IMR-90 (cell line): ENCODE measurements around the gene MLYCD. TPM values are rescaled to one million over a fixed set of nuclear protein-coding genes. Genes with fewer than 3 reads are reported as not detected.

Experiments
- ATAC-seq: fragments of 200-7000 bp; cut with Tn5 transposase; 2 replicates; pipeline ENCODE4 v1.9.1; 2020; ENCODE audit warnings: low read depth, mild to moderate bottlenecking, moderate library complexity
- BruUV-seq: library from RNA; stranded (reverse); fragments of 400-500 nt; replicated peaks from 2 replicates; lab custom pipeline; 2021; lab: Mats Ljungman, UMichigan
- CTCF ChIA-PET: fragments of 300-600 bp; formaldehyde crosslinking; extraction: SDS; loops from one replicate; lab custom pipeline; 2021; ENCODE audit warnings: antibody characterized with exemption; lab: Yijun Ruan, JAX
- POLR2A ChIA-PET: fragments of 300-600 bp; sonication (Branson Sonifier 250); formaldehyde crosslinking; loops from one replicate; lab custom pipeline; 2022; ENCODE audit warnings: antibody characterized with exemption; ENCODE audit not compliant: unreplicated experiment; lab: Charles Lee
- DNase-seq: peaks from one replicate; pipeline ENCODE4 v3.0.0; 2013
- H2AFZ ChIP-seq: replicated peaks from 2 replicates; pipeline ENCODE3; 2013; ENCODE audit warnings: low read length, mild to moderate bottlenecking; ENCODE audit not compliant: poor library complexity
- H2AK5ac ChIP-seq: 2 replicates; pipeline ENCODE4 v1.6.1; 2013; ENCODE audit warnings: low read depth, low read length, inconsistent platforms
- H2AK9ac ChIP-seq: replicated peaks from 2 replicates; pipeline ENCODE3; 2013; ENCODE audit warnings: mild to moderate bottlenecking, low read depth, low read length, moderate library complexity; ENCODE audit not compliant: poor library complexity
- H2BK120ac ChIP-seq: 2 replicates; pipeline ENCODE4 v1.6.1; 2013; ENCODE audit warnings: low read depth, low read length, inconsistent platforms
- H2BK15ac ChIP-seq: 3 replicates; pipeline ENCODE4 v1.6.1; 2013; ENCODE audit warnings: low read depth, low read length, inconsistent platforms
- H2BK20ac ChIP-seq: 2 replicates; pipeline ENCODE4 v1.6.1; 2013; ENCODE audit warnings: low read depth, mild to moderate bottlenecking, inconsistent platforms, low read length, moderate library complexity
- H2BK5ac ChIP-seq: 2 replicates; pipeline ENCODE4 v1.6.1; 2013; ENCODE audit warnings: mild to moderate bottlenecking, low read depth, low read length, inconsistent platforms; ENCODE audit not compliant: poor library complexity, severe bottlenecking
- H3K14ac ChIP-seq: replicated peaks from 2 replicates; pipeline ENCODE4 v1.6.1; 2013; ENCODE audit warnings: low read depth, low read length, inconsistent platforms
- H3K18ac ChIP-seq: 2 replicates; pipeline ENCODE4 v1.6.1; 2013; ENCODE audit warnings: low read depth, low read length, control low read depth
- H3K23ac ChIP-seq: 2 replicates; pipeline ENCODE4 v1.6.1; 2013; ENCODE audit warnings: low read depth, low read length, inconsistent platforms
- H3K27ac ChIP-seq: 2 replicates; pipeline ENCODE4 v1.5.1; 2013; ENCODE audit warnings: mild to moderate bottlenecking, control low read depth, low read length; ENCODE audit not compliant: insufficient read depth
- H3K27me3 ChIP-seq: 2 replicates; pipeline ENCODE4 v1.6.1; 2013; ENCODE audit warnings: low read length; ENCODE audit not compliant: control insufficient read depth, insufficient read depth
- H3K36me3 ChIP-seq: 2 replicates; pipeline ENCODE4 v1.6.1; 2013; ENCODE audit warnings: low read length, mixed read lengths; ENCODE audit not compliant: control insufficient read depth, insufficient read depth
- H3K4ac ChIP-seq: 2 replicates; pipeline ENCODE4 v1.6.1; 2013; ENCODE audit warnings: low read depth, low read length, inconsistent platforms
- H3K4me1 ChIP-seq: 2 replicates; pipeline ENCODE4 v1.6.1; 2013; ENCODE audit warnings: low read length, mixed read lengths; ENCODE audit not compliant: control insufficient read depth, insufficient read depth
- H3K4me2 ChIP-seq: 2 replicates; pipeline ENCODE4 v1.6.1; 2013; ENCODE audit warnings: low read depth, mild to moderate bottlenecking, control low read depth, low read length, moderate library complexity
- H3K4me3 ChIP-seq: 2 replicates; pipeline ENCODE4 v1.5.1; 2013; ENCODE audit warnings: low read depth, mild to moderate bottlenecking, control low read depth, low read length, moderate library complexity; ENCODE audit not compliant: insufficient read depth
- H3K56ac ChIP-seq: 2 replicates; pipeline ENCODE4 v1.6.1; 2013; ENCODE audit warnings: low read length, inconsistent platforms; ENCODE audit not compliant: insufficient read depth; ENCODE audit errors: extremely low read depth
- H3K79me1 ChIP-seq, 2 experiments: 2 replicates each; pipeline ENCODE4 v1.6.1; 2013; ENCODE audit warnings: low read length in 2 of 2, inconsistent platforms in 1 of 2, low read depth in 1 of 2
- H3K9ac ChIP-seq: 2 replicates; pipeline ENCODE4 v1.6.1; 2013; ENCODE audit warnings: low read depth, low read length, control low read depth
- H3K9me1 ChIP-seq: 2 replicates; pipeline ENCODE4 v1.6.1; 2013; ENCODE audit warnings: low read length, inconsistent platforms; ENCODE audit not compliant: insufficient read depth
- H3K9me3 ChIP-seq: 2 replicates; pipeline ENCODE4 v1.6.1; 2013; ENCODE audit warnings: low read length; ENCODE audit not compliant: control insufficient read depth, insufficient read depth
- H4K20me1 ChIP-seq: 2 replicates; pipeline ENCODE4 v1.6.1; 2013; ENCODE audit warnings: low read length, inconsistent platforms; ENCODE audit not compliant: insufficient read depth
- H4K5ac ChIP-seq: 2 replicates; pipeline ENCODE4 v1.6.1; 2013; ENCODE audit warnings: mild to moderate bottlenecking, low read depth, low read length, control low read depth
- H4K8ac ChIP-seq, 2 experiments: 2 replicates each; pipeline ENCODE4 v1.6.1; 2013; ENCODE audit warnings: low read depth in 2 of 2, low read length in 2 of 2, control low read depth in 1 of 2, inconsistent platforms in 1 of 2
- H4K91ac ChIP-seq: 2 replicates; pipeline ENCODE4 v1.6.1; 2013; ENCODE audit warnings: low read depth, low read length, inconsistent platforms; ENCODE audit not compliant: insufficient read depth
- CEBPB ChIP-seq: IDR thresholded peaks from 2 replicates; pipeline ENCODE4 v1.6.1; 2012; ENCODE audit warnings: low read depth, low read length, improper control_type of control experiment
- MAFK ChIP-seq: IDR thresholded peaks from 2 replicates; pipeline ENCODE4 v1.6.1; 2012; ENCODE audit warnings: low read depth, low read length, improper control_type of control experiment
- MAZ ChIP-seq: IDR thresholded peaks from 2 replicates; pipeline ENCODE4 v1.6.1; 2012; ENCODE audit warnings: low read depth, mild to moderate bottlenecking, low read length, improper control_type of control experiment, moderate library complexity, borderline replicate concordance
- NFE2L2 ChIP-seq: fragments of 150-350 bp; IDR thresholded peaks from 2 replicates; pipeline ENCODE4 v1.6.1; 2016; ENCODE audit warnings: low read depth, mild to moderate bottlenecking, low read length
- POLR2A ChIP-seq: IDR thresholded peaks from 2 replicates; pipeline ENCODE4 v1.6.1; 2012; ENCODE audit warnings: mild to moderate bottlenecking, low read depth, low read length
- RFX5 ChIP-seq: IDR thresholded peaks from 2 replicates; pipeline ENCODE4 v1.8.0; 2012; ENCODE audit warnings: low read depth, mild to moderate bottlenecking, low read length, moderate library complexity
- SMC3 ChIP-seq: fragments of 150-350 bp; IDR thresholded peaks from 2 replicates; pipeline ENCODE4 v1.6.1; 2016; ENCODE audit warnings: low read depth, mild to moderate bottlenecking, antibody characterized with exemption, low read length, moderate library complexity
- WGBS, 2 experiments: methylation state at CpG; one replicate each; pipeline versions ENCODE4 v1.1.5 to v1.1.7; 2013; ENCODE audit warnings: missing lambda C conversion rate in 2 of 2; ENCODE audit not compliant: insufficient read length in 1 of 2; ENCODE audit errors: extremely low coverage in 2 of 2; 5-methylcytosine and 5-hydroxymethylcytosine counted together
- dilution Hi-C: fragments of 300-500 bp; cut with HindIII; formaldehyde crosslinking; loops from one replicate; pipeline ENCODE4 v1.14.3; 2018; ENCODE audit warnings: low sequenced_read_pairs; ENCODE audit not compliant: unreplicated experiment
- in situ Hi-C: fragments of 300-500 bp; cut with MboI; formaldehyde crosslinking; loops from 3 replicates; pipeline ENCODE4 v1.14.3; 2019; ENCODE audit warnings: low sequenced_read_pairs, inconsistent platforms, mixed read lengths
- intact Hi-C: fragments of 100-400 bp; cut with micrococcal nuclease; formaldehyde crosslinking; loops from 2 replicates; pipeline ENCODE4 v1.10.0; 2022
- polyA plus RNA-seq, 3 experiments: library from polyadenylated mRNA; depleted of rRNA; stranded (reverse); fragments of >200 nt; gene quantifications; 2 replicates each; pipeline ENCODE4 v1.2.3, GENCODE V29; 2012; ENCODE audit warnings: low replicate concordance in 1 of 3
- total RNA-seq: library from RNA; depleted of rRNA; stranded (reverse); fragments of >200 nt; gene quantifications from 2 replicates; pipeline ENCODE4 v1.2.3, GENCODE V29; 2012
- TF ChIP-seq, protein P1 (sequence below): conservative IDR thresholded peaks from 2 replicates; pipeline ENCODE4 v1.5.1; 2012; ENCODE audit warnings: mild to moderate bottlenecking, low read depth, low read length, improper control_type of control experiment
- TF ChIP-seq, protein P2 (sequence below): fragments of 150-350 bp; IDR thresholded peaks from 2 replicates; pipeline ENCODE4 v1.6.1; 2016; ENCODE audit warnings: low read depth, mild to moderate bottlenecking, low read length, moderate library complexity, borderline replicate concordance
- TF ChIP-seq, protein P3 (sequence below): fragments of 150-350 bp; IDR thresholded peaks from 2 replicates; pipeline ENCODE4 v1.6.1; 2017; ENCODE audit warnings: mild to moderate bottlenecking, antibody characterized with exemption, low read length, low read depth

MLYCD gene
- total and polyA plus RNA-seq, 2 of the 4 experiments (the other 2 are of a cell fraction): 1.9 to 2.7 TPM

DNA sequence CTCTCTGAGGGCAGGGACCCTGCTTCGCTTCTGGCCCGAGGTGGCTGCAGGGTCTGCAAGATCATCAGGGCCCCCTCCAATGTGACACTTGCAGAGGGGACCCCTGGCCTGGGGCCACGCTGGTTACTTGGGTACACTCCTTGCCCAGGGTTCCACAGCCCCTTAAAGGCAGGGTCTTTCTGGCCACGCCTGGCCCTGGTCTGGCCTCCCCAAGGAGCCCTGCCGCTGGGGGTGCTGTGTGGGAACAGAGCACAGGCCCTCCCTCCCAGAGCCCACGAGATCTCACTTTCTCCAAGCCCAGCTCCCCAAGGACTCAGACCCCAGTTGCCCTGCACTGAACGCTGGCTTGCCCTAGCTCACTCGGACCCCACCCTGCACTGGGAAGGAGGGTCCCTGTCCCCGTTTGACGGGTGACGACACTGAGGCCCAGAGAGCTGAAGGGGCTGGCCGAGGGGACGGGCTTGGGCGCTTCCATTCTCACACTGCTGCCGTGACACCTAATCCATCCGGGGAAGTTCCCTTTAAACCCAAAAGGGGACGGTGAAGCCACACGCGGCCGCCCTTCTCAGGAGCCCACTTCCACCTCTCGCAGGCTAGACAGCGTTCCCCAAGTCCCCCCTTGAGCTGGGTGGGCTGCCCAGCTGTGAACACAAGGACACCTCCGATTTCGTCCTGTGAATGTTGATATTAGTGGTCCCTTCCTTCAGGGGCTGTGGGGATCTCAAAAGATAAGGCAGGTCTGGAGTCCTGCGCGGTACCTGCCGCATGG, 27.2 kb downstream of the MLYCD start:
- no peak overlapping the region for H2BK15ac ChIP-seq
- H2AK9ac ChIP-seq: peak overlapping the region; percentile 91
- DNase-seq (no peak), ATAC-seq (no peak)
- H3K4ac ChIP-seq: 0 out of 2 replicates have a peak overlapping the region, but pooled peaks have one; percentile 19
- POLR2A ChIA-PET: no interaction called here
- H2BK20ac ChIP-seq: no peak overlapping the region
- TF ChIP-seq, protein P1, sequence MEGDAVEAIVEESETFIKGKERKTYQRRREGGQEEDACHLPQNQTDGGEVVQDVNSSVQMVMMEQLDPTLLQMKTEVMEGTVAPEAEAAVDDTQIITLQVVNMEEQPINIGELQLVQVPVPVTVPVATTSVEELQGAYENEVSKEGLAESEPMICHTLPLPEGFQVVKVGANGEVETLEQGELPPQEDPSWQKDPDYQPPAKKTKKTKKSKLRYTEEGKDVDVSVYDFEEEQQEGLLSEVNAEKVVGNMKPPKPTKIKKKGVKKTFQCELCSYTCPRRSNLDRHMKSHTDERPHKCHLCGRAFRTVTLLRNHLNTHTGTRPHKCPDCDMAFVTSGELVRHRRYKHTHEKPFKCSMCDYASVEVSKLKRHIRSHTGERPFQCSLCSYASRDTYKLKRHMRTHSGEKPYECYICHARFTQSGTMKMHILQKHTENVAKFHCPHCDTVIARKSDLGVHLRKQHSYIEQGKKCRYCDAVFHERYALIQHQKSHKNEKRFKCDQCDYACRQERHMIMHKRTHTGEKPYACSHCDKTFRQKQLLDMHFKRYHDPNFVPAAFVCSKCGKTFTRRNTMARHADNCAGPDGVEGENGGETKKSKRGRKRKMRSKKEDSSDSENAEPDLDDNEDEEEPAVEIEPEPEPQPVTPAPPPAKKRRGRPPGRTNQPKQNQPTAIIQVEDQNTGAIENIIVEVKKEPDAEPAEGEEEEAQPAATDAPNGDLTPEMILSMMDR: no peak
- TF ChIP-seq, protein P2, sequence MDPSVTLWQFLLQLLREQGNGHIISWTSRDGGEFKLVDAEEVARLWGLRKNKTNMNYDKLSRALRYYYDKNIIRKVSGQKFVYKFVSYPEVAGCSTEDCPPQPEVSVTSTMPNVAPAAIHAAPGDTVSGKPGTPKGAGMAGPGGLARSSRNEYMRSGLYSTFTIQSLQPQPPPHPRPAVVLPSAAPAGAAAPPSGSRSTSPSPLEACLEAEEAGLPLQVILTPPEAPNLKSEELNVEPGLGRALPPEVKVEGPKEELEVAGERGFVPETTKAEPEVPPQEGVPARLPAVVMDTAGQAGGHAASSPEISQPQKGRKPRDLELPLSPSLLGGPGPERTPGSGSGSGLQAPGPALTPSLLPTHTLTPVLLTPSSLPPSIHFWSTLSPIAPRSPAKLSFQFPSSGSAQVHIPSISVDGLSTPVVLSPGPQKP: no peak
- TF ChIP-seq MAZ (no peak), MAFK (no peak), RFX5 (no peak), NFE2L2 (no peak), POLR2A (no peak), SMC3 (no peak), CEBPB (no peak)
- TF ChIP-seq, protein P3, sequence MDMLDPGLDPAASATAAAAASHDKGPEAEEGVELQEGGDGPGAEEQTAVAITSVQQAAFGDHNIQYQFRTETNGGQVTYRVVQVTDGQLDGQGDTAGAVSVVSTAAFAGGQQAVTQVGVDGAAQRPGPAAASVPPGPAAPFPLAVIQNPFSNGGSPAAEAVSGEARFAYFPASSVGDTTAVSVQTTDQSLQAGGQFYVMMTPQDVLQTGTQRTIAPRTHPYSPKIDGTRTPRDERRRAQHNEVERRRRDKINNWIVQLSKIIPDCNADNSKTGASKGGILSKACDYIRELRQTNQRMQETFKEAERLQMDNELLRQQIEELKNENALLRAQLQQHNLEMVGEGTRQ: no peak
- dilution Hi-C loops (no loop called here), in situ Hi-C loops (no loop called here), intact Hi-C loops (loop anchor here (1.0 kb wide), 1 partner anchor 139 kb away; no protein-coding TSS in a partner anchor)
- peaks cover 5% of the 10 kb centered on the region for H3K4me1 ChIP-seq
- no peak overlapping the region for H4K91ac ChIP-seq
- H4K20me1 ChIP-seq: no peaks in the 10 kb centered on the region
- H2AFZ ChIP-seq: peak overlapping the region; percentile 82
- no peaks in the 10 kb centered on the region for H3K79me1 ChIP-seq
- CTCF ChIA-PET: interaction anchor here (1.0 to 1.2 kb wide), 3 partner anchors 15 to 31 kb away, joined by 3 to 4 read pairs (median 4); no protein-coding TSS in a partner anchor
- 0 out of 4 replicates have a peak overlapping the region, but pooled peaks of 1 of the 2 experiments have one; percentile 29 for H4K8ac ChIP-seq
- H2BK5ac ChIP-seq: no peak overlapping the region
- H3K36me3 ChIP-seq: no peaks in the 10 kb centered on the region
- no peak overlapping the region for H3K9ac ChIP-seq
- no TSS peak for BruUV-seq
- no peaks in the 10 kb centered on the region for H3K9me1 ChIP-seq
- H3K18ac ChIP-seq: no peak overlapping the region
- H2BK120ac ChIP-seq: no peak overlapping the region
- no peak overlapping the region for H3K14ac ChIP-seq
- H4K5ac ChIP-seq: no peak overlapping the region
- H3K27ac ChIP-seq: no peak overlapping the region
- H3K23ac ChIP-seq: no peak overlapping the region
- 31% methylated on average over 6 of the region's 27 CpGs; no CpG with 5 or more reads in 1 of the 2 experiments for WGBS, 2 experiments
- H3K4me2 ChIP-seq: no peak overlapping the region
- H3K9me3 ChIP-seq: no peaks in the 10 kb centered on the region
- no peak overlapping the region for H3K56ac ChIP-seq
- no peak overlapping the region for H3K4me3 ChIP-seq
- H2AK5ac ChIP-seq: 0 out of 2 replicates have a peak overlapping the region, but pooled peaks have one; percentile 34
- H3K27me3 ChIP-seq: no peaks in the 10 kb centered on the region
